Fibroblast of villous mesenchyme (primary cell): Measurements from ENCODE around the gene FAM168A. TPM values are rescaled to one million over a fixed set of nuclear protein-coding genes. Genes with fewer than 3 reads are reported as not detected.

Source experiments
- DNase-seq: peaks from one replicate; pipeline ENCODE4 v3.0.0-alpha.2; 2010; ENCODE audit warnings: low read depth
- H3K4me3 ChIP-seq: 2 replicates; pipeline ENCODE4 v1.5.1; 2011; ENCODE audit warnings: low read depth, mild to moderate bottlenecking, low read length
- CTCF ChIP-seq: IDR thresholded peaks from 2 replicates; pipeline ENCODE4 v1.5.1; 2012; ENCODE audit warnings: low read depth, mild to moderate bottlenecking, low read length; ENCODE audit not compliant: insufficient read depth
- total RNA-seq: library from RNA; depleted of rRNA; stranded (reverse); fragments of >200 nt; gene quantifications from 2 replicates; pipeline ENCODE4 v1.2.3, GENCODE V29; 2012

FAM168A gene
- total RNA-seq, 1 donor: 22.5 TPM

- no peak for DNase-seq
- H3K4me3 ChIP-seq: no peak overlapping the region
- TF ChIP-seq CTCF: no peak
Observed at GRCh38 chr11:73363147-73363546, 234.8 kb downstream of the FAM168A start.

GRCh38 chr11:73361953-73362776, 235.7 kb downstream of the FAM168A start:
- TF ChIP-seq CTCF: no peak
- no peak for DNase-seq
- H3K4me3 ChIP-seq: no peak overlapping the region

- no peak for DNase-seq
- TF ChIP-seq CTCF: no peak
- no peak overlapping the region for H3K4me3 ChIP-seq
Observed at GRCh38 chr11:73360743-73361369, 237.1 kb downstream of the FAM168A start.

- DNase-seq: peak; percentile 22
Observed at GRCh38 chr11:73359930-73360742, 237.8 kb downstream of the FAM168A start.

GRCh38 chr11:73359341-73359740, 238.6 kb downstream of the FAM168A start:
- no peak for TF ChIP-seq CTCF
- peak; percentile 55 for DNase-seq
- no peak overlapping the region for H3K4me3 ChIP-seq

More at GRCh38 chr11:73359930-73360742, 237.8 kb downstream of the FAM168A start:
- H3K4me3 ChIP-seq: no peak overlapping the region
- peak; percentile 51 for TF ChIP-seq CTCF

GRCh38 chr11:73358071-73358470, 239.8 kb downstream of the FAM168A start:
- TF ChIP-seq CTCF: no peak
- DNase-seq: no peak
- H3K4me3 ChIP-seq: no peak overlapping the region
